Neural progenitor cell (in vitro differentiated cells): ENCODE measurements around the gene OGDH. TPM values are rescaled to one million over a fixed set of nuclear protein-coding genes. Genes with fewer than 3 reads are reported as not detected.

Source experiments
- DNase-seq: peaks from one replicate; pipeline ENCODE4 v3.0.0-alpha.2; 2016; ENCODE audit warnings: low spot score
- H2AFZ ChIP-seq: fragments of 200-600 bp; sonication (generic); replicated peaks from 2 replicates; pipeline ENCODE4 v1.6.1; 2016; ENCODE audit warnings: antibody characterized with exemption
- H3F3A ChIP-seq: fragments of 200-600 bp; sonication (generic); 2 replicates; pipeline ENCODE4 v1.6.1; 2016; ENCODE audit warnings: antibody characterized with exemption, low read depth
- H3K27ac ChIP-seq: fragments of 200-600 bp; sonication (generic); 2 replicates; pipeline ENCODE4 v1.5.1; 2016; ENCODE audit warnings: mild to moderate bottlenecking
- H3K27me3 ChIP-seq: fragments of 200-600 bp; sonication (generic); 2 replicates; pipeline ENCODE4 v1.6.1; 2016; ENCODE audit warnings: mild to moderate bottlenecking, moderate library complexity
- H3K36me3 ChIP-seq: fragments of 200-600 bp; sonication (generic); 2 replicates; pipeline ENCODE4 v1.5.1; 2016
- H3K4me1 ChIP-seq: fragments of 200-600 bp; sonication (generic); 2 replicates; pipeline ENCODE4 v1.6.1; 2016; ENCODE audit warnings: mixed run types
- H3K4me2 ChIP-seq: fragments of 200-600 bp; sonication (generic); 2 replicates; pipeline ENCODE4 v1.6.1; 2016
- H3K4me3 ChIP-seq: fragments of 200-600 bp; sonication (generic); 2 replicates; pipeline ENCODE4 v1.5.1; 2016
- H3K79me2 ChIP-seq: fragments of 200-600 bp; sonication (generic); 2 replicates; pipeline ENCODE4 v1.6.1; 2016; ENCODE audit warnings: low read depth
- H3K9ac ChIP-seq: fragments of 200-600 bp; sonication (generic); 2 replicates; pipeline ENCODE4 v1.6.1; 2016
- H3K9me3 ChIP-seq: fragments of 200-600 bp; sonication (generic); 2 replicates; pipeline ENCODE4 v1.5.1; 2016; ENCODE audit warnings: low read depth
- H4K20me1 ChIP-seq: fragments of 200-600 bp; sonication (generic); 2 replicates; pipeline ENCODE4 v1.6.1; 2016; ENCODE audit warnings: low read depth
- H3K27ac Mint-ChIP-seq: 3 replicates; pipeline ENCODE4 v1.8.0; 2021; ENCODE audit warnings: mixed read lengths
- H3K27me3 Mint-ChIP-seq: 2 replicates; pipeline ENCODE4 v1.8.0; 2022; ENCODE audit warnings: low read depth, mild to moderate bottlenecking, inconsistent platforms, moderate library complexity, mixed read lengths; ENCODE audit not compliant: insufficient read depth
- H3K36me3 Mint-ChIP-seq: 3 replicates; pipeline ENCODE4 v1.8.0; 2021; ENCODE audit warnings: mixed read lengths
- H3K4me1 Mint-ChIP-seq: 3 replicates; pipeline ENCODE4 v1.8.0; 2021; ENCODE audit warnings: mixed read lengths
- H3K4me3 Mint-ChIP-seq: 3 replicates; pipeline ENCODE4 v1.8.0; 2021; ENCODE audit warnings: mild to moderate bottlenecking, moderate library complexity, mixed read lengths
- H3K9me3 Mint-ChIP-seq: 3 replicates; pipeline ENCODE4 v1.8.0; 2020; ENCODE audit warnings: mixed read lengths
- EZH2 ChIP-seq: fragments of 200-600 bp; sonication (generic); IDR thresholded peaks from 2 replicates; pipeline ENCODE4 v1.6.1; 2017; ENCODE audit warnings: antibody characterized with exemption, mild to moderate bottlenecking, moderate library complexity
- EZH2phosphoT487 ChIP-seq: fragments of 200-600 bp; sonication (generic); IDR thresholded peaks from 2 replicates; pipeline ENCODE4 v1.6.1; 2017; ENCODE audit warnings: antibody characterized with exemption
- total RNA-seq: library from RNA; depleted of rRNA; stranded (reverse); fragments of >200 nt; gene quantifications from 2 replicates; pipeline ENCODE4 v1.2.3, GENCODE V29; 2015; ENCODE audit warnings: low replicate concordance
- TF ChIP-seq, protein P1 (sequence below): fragments of 200-600 bp; sonication (generic); IDR thresholded peaks from 2 replicates; pipeline ENCODE4 v1.5.1; 2017; ENCODE audit warnings: antibody characterized with exemption, mild to moderate bottlenecking

The OGDH gene
- total RNA-seq, 1 donor from 2014 or later = 25.2 TPM

DNA sequence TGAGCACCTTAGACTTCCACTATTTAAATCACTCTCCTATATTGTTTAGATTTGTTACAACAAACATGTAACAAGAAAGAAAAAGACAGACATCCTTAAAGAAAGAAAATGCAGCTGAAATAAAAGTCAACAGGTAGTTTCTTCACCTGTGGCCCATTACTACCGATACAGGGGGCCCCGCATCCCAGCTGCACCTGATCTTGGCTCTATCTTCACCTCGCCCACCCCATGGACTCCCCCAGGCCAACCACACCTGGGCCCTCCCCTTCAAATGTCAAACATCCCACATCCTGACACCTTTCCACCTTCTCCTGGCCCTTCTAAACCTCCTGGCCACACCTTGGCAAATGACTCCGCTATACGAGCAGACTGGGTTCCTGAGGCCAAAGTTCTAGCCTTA lies 39.7 kb upstream of the OGDH start:
- no peak overlapping the region for H2AFZ ChIP-seq
- H3K4me3 Mint-ChIP-seq = no peak overlapping the region
- H3K27me3 Mint-ChIP-seq = peaks cover 5% of the 10 kb centered on the region
- H3K9ac ChIP-seq = no peak overlapping the region
- TF ChIP-seq, protein P1, sequence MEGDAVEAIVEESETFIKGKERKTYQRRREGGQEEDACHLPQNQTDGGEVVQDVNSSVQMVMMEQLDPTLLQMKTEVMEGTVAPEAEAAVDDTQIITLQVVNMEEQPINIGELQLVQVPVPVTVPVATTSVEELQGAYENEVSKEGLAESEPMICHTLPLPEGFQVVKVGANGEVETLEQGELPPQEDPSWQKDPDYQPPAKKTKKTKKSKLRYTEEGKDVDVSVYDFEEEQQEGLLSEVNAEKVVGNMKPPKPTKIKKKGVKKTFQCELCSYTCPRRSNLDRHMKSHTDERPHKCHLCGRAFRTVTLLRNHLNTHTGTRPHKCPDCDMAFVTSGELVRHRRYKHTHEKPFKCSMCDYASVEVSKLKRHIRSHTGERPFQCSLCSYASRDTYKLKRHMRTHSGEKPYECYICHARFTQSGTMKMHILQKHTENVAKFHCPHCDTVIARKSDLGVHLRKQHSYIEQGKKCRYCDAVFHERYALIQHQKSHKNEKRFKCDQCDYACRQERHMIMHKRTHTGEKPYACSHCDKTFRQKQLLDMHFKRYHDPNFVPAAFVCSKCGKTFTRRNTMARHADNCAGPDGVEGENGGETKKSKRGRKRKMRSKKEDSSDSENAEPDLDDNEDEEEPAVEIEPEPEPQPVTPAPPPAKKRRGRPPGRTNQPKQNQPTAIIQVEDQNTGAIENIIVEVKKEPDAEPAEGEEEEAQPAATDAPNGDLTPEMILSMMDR = no peak
- no peak for TF ChIP-seq EZH2
- TF ChIP-seq EZH2phosphoT487 = no peak
- no peaks in the 10 kb centered on the region for H3K27me3 ChIP-seq
- H3K27ac Mint-ChIP-seq = no peak overlapping the region
- peaks cover 45% of the 10 kb centered on the region for H3K36me3 Mint-ChIP-seq
- no peak overlapping the region for H3K4me2 ChIP-seq
- H3K4me1 ChIP-seq = no peaks in the 10 kb centered on the region
- H3K36me3 ChIP-seq = no peaks in the 10 kb centered on the region
- H3K27ac ChIP-seq = no peak overlapping the region
- H3K79me2 ChIP-seq = peaks cover 7% of the 10 kb centered on the region
- peaks cover 14% of the 10 kb centered on the region for H3F3A ChIP-seq
- H3K4me3 ChIP-seq = no peak overlapping the region
- H3K4me1 Mint-ChIP-seq = no peaks in the 10 kb centered on the region
- no peak for DNase-seq
- H3K9me3 Mint-ChIP-seq = no peaks in the 10 kb centered on the region
- H4K20me1 ChIP-seq = no peaks in the 10 kb centered on the region
- H3K9me3 ChIP-seq = no peaks in the 10 kb centered on the region

DNA sequence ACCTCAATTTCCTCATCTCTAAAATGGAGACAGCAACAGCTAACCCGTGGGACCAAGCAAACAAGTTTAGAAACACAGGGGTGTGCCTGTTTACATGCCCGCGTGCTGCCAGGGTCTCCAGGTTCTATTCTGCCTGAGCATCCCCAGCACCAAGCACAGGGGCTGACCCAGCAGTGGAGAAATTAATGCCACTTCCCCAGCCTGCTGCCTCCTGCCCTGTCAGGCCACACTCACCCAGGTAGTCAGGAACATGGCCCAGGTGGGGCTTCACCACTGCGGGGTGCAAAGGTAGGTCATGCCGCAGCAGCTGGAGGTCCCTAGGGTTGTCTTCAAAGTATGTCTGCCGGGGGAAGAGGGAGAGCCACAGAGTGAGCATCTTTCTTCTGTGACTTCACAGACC lies 38.5 kb upstream of the OGDH start:
- Histone ChIP-seq H3K4me3 (no peak overlapping the region), H3K27me3 (no peaks in the 10 kb centered on the region), H3K27ac (no peak overlapping the region), H3K79me2 (peaks cover 17% of the 10 kb centered on the region), H3K4me1 (peaks cover 5% of the 10 kb centered on the region), H3F3A (peaks cover 14% of the 10 kb centered on the region), H4K20me1 (no peaks in the 10 kb centered on the region), H3K36me3 (peaks cover 7% of the 10 kb centered on the region), H3K9me3 (no peaks in the 10 kb centered on the region), H3K9ac (no peak overlapping the region), H2AFZ (no peak overlapping the region), H3K4me2 (no peak overlapping the region)
- TF ChIP-seq EZH2phosphoT487 (no peak), EZH2 (no peak)
- TF ChIP-seq, protein P1 = no peak
- DNase-seq = no peak
- no peak overlapping the region for H3K4me3 Mint-ChIP-seq
- H3K27me3 Mint-ChIP-seq = peaks cover 5% of the 10 kb centered on the region
- no peak overlapping the region for H3K27ac Mint-ChIP-seq
- H3K36me3 Mint-ChIP-seq = peaks cover 52% of the 10 kb centered on the region
- no peaks in the 10 kb centered on the region for H3K9me3 Mint-ChIP-seq
- H3K4me1 Mint-ChIP-seq = peaks cover 6% of the 10 kb centered on the region

DNA sequence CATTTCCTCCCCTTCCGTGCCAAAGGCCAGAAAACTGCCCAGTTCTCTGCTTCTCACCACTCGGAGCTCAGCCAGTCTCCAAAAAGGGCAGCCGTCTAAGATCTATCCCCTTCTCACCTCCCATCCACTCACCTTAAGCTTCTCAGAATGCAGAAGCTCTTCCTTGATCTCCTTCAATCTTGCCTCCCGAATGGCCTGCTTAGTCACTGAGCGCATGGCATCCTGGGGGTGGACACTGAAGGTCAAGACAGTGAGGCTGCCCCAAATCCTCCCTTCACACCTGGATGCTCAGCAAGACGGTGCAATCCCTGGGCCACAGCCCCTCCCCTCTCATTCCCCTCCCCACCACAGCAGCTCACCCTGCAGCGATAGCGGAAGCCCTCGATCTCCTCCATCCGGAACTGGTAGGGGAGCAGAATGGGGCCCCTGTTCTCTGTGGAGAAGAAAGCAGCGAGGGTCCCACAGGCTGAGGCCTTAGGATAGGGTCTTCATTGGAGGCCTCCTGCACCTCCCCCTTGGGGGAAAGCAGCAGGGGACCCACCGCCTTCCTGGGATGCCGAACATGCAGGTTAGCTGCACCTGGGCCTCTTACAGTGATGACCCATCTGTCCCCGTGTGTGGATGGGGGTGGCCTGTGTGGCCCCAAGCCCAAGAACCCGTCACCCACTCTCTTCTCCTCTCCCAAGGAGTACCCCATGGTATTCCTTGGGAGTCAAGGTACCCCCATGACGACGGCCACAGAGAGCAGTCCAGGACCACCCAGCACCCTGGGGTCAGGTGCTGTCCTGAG lies 37.5 kb upstream of the OGDH start:
- no peak overlapping the region for H3K4me3 Mint-ChIP-seq
- Histone ChIP-seq H3K4me2 (no peak overlapping the region), H3F3A (peaks cover 15% of the 10 kb centered on the region), H3K9me3 (no peaks in the 10 kb centered on the region), H3K4me3 (no peak overlapping the region), H4K20me1 (no peaks in the 10 kb centered on the region), H2AFZ (no peak overlapping the region), H3K79me2 (peaks cover 26% of the 10 kb centered on the region), H3K4me1 (peaks cover 8% of the 10 kb centered on the region), H3K27ac (no peak overlapping the region), H3K9ac (no peak overlapping the region), H3K27me3 (no peaks in the 10 kb centered on the region), H3K36me3 (peaks cover 7% of the 10 kb centered on the region)
- peaks cover 47% of the 10 kb centered on the region for H3K36me3 Mint-ChIP-seq
- H3K27ac Mint-ChIP-seq = no peak overlapping the region
- H3K27me3 Mint-ChIP-seq = peaks cover 5% of the 10 kb centered on the region
- no peak for DNase-seq
- TF ChIP-seq EZH2 (no peak), EZH2phosphoT487 (no peak)
- TF ChIP-seq, protein P1 = no peak
- H3K9me3 Mint-ChIP-seq = no peaks in the 10 kb centered on the region
- H3K4me1 Mint-ChIP-seq = peaks cover 11% of the 10 kb centered on the region
